GM10248 (cell line): ENCODE results near the gene GPN2.
A peak's percentile ranks its signal among the peaks of the same experiment; 100 is the strongest.
"Not testable (repeated sequence)": the region's sequence is repeated elsewhere in the genome, so short reads cannot be mapped to it uniquely, and the experiment has no call there.

Source experiments
- CTCF ChIA-PET: fragments of 300-600 bp; sonication (Branson Sonifier 250); formaldehyde crosslinking; extraction: SDS; loops from one replicate; lab custom pipeline; 2021; ENCODE audit warnings: antibody characterized with exemption; lab: Yijun Ruan, JAX
- POLR2A ChIA-PET: fragments of 350-650 bp; sonication (Branson Sonifier 250); formaldehyde crosslinking; extraction: SDS; loops from one replicate; lab custom pipeline; 2020; ENCODE audit warnings: antibody characterized with exemption; lab: Yijun Ruan, JAX
- DNase-seq: peaks from one replicate; pipeline ENCODE4 v3.0.0; 2012; ENCODE audit errors: extremely low spot score
- CTCF ChIP-seq: IDR thresholded peaks from 2 replicates; pipeline ENCODE4 v1.5.1; 2012; ENCODE audit warnings: mild to moderate bottlenecking, low read depth; ENCODE audit errors: extremely low read depth, missing control alignments, control extremely low read depth

Gene GPN2

DNA sequence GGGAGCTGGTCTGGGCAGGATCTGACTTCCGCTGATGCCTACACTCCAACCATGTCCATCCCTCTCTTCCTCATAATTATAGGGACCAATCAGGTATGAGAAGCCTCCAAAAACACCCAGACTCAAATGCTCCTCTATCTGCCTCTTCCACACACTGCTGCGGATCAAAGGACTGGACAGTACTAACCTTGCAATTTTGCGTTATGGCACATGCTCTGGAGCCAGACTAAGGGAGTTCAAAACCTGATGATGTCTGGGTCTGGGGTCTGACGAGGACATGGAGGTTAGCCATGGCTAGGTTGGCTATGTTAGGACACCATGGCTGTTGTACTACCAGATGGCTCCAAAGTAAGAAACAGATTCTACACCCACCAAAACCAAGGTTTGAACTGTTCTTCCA lies 10.3 kb downstream of the GPN2 start:
- POLR2A ChIA-PET: no interaction called here
- DNase-seq: no peak
- CTCF ChIA-PET: interaction anchor here (1.1 to 7.1 kb wide), 11 partner anchors 9 to 380 kb away, joined by 3 to 70 read pairs (median 13); partner anchors contain the start of genes GPN2 and SFN
- TF ChIP-seq CTCF: no peak

DNA sequence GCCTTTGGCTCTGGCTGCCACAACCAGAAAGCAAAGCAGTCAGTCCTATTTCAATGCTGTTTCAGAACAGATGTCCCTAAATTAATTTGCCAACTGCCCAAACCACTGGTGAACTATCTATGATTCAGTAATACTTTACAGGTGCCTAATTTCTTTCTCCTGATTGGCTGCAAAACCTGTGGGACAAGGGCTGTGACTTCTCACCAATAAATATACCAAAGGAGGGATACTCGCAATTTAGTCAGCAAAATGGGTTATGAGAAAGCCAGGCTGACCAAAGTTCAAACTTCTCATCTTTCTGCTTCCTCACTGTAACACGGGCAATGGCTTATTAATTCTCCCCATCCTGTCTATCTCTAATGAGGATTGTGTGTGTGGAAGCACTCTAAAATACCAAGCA lies 12.8 kb downstream of the GPN2 start:
- ChIA-PET POLR2A (no interaction called here), CTCF (interaction anchor here (0.7 to 7.1 kb wide), 9 partner anchors 12 to 283 kb away, joined by 3 to 70 read pairs (median 16); partner anchors contain the start of genes GPN2 and SFN)
- DNase-seq: no peak
- TF ChIP-seq CTCF: no peak

DNA sequence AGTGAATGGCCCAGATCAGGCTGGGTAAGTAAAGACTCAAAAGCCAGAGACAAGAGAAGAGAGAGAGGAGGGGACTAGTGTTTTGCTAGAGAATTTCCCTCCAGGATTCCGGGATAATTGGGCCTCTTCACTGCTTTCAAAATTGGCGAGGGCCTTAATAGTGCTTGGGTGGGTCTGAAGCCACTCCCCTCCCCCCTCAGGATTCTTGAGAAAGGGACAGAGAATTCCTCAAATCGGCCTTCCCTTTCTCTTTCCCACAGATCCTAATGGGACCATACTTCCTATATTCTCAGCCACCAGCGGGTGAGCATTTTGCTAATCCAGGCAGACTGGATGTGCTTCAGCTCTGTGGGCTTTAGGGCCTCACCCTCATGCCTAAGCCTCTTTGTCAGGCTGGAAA lies 15.2 kb downstream of the GPN2 start:
- ChIA-PET CTCF (interaction anchor here (1.0 to 1.8 kb wide), 3 partner anchors 64 to 273 kb away, joined by 3 to 5 read pairs (median 4); no protein-coding TSS in a partner anchor), POLR2A (interaction anchor here (1.0 kb wide), 1 partner anchor 10 kb away, joined by 3 read pairs; no protein-coding TSS in a partner anchor)
- no peak for TF ChIP-seq CTCF
- no peak for DNase-seq

GRCh38 chr1:26873097-26873496 lies 17.0 kb downstream of the GPN2 start:
- CTCF ChIA-PET: interaction anchor here (1.2 to 2.1 kb wide), 7 partner anchors 8 to 334 kb away, joined by 3 to 7 read pairs (median 5); partner anchors contain the start of gene GPN2
- not testable (repeated sequence) for DNase-seq
- POLR2A ChIA-PET: interaction anchor here (0.6 kb wide), 1 partner anchor 403 kb away, joined by 6 read pairs; no protein-coding TSS in a partner anchor

- peak; percentile 96 for DNase-seq
- CTCF ChIA-PET: interaction anchor here (0.7 to 11.5 kb wide), 16 partner anchors 9 to 327 kb away, joined by 3 to 72 read pairs (median 6); partner anchors contain the start of genes PIGV and ZDHHC18
- peak; percentile 7 for TF ChIP-seq CTCF
- POLR2A ChIA-PET: interaction anchor here (0.5 to 1.8 kb wide), 12 partner anchors 9 to 812 kb away, joined by 3 to 11 read pairs (median 3); partner anchors contain the start of gene GPN2
Measured at GRCh38 chr1:26864610-26865480, 25.2 kb downstream of the GPN2 start.

DNA sequence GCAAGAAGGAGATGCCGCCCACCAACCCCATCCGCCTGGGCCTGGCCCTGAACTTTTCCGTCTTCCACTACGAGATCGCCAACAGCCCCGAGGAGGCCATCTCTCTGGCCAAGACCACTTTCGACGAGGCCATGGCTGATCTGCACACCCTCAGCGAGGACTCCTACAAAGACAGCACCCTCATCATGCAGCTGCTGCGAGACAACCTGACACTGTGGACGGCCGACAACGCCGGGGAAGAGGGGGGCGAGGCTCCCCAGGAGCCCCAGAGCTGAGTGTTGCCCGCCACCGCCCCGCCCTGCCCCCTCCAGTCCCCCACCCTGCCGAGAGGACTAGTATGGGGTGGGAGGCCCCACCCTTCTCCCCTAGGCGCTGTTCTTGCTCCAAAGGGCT lies 26.4 kb downstream of the GPN2 start:
- CTCF ChIA-PET: interaction anchor here (0.8 to 11.5 kb wide), 6 partner anchors 14 to 260 kb away, joined by 3 to 72 read pairs (median 18); no protein-coding TSS in a partner anchor
- DNase-seq: no peak
- POLR2A ChIA-PET: no interaction called here
- TF ChIP-seq CTCF: no peak
